IPS DF 6.9 (cell line): ENCODE results near the gene CHIC1.
"Not testable (repeated sequence)": the region's sequence is repeated elsewhere in the genome, so short reads cannot be mapped to it uniquely, and the experiment has no call there.

Experiments used
- DNase-seq: peaks from one replicate; pipeline ENCODE4 v3.0.0-alpha.2; 2013; ENCODE audit warnings: low read depth, low spot score
- H3K27ac ChIP-seq: one replicate; pipeline ENCODE4 v1.5.1; 2013; ENCODE audit warnings: low read length, control low read depth
- H3K27me3 ChIP-seq: 2 replicates; pipeline ENCODE4 v1.6.1; 2013; ENCODE audit warnings: mild to moderate bottlenecking, low read length; ENCODE audit not compliant: control insufficient read depth, insufficient read depth
- H3K36me3 ChIP-seq: 2 replicates; pipeline ENCODE4 v1.6.1; 2013; ENCODE audit warnings: low read length; ENCODE audit not compliant: control insufficient read depth, insufficient read depth
- H3K4me1 ChIP-seq: 2 replicates; pipeline ENCODE4 v1.6.1; 2013; ENCODE audit warnings: low read length; ENCODE audit not compliant: control insufficient read depth, insufficient read depth
- H3K4me3 ChIP-seq: 2 replicates; pipeline ENCODE4 v1.5.1; 2013; ENCODE audit warnings: mild to moderate bottlenecking, low read length
- H3K9me3 ChIP-seq: 2 replicates; pipeline ENCODE4 v1.6.1; 2013; ENCODE audit warnings: low read length, inconsistent platforms; ENCODE audit not compliant: control insufficient read depth, insufficient read depth
- WGBS: extraction: QIAGEN DNeasy Blood & Tissue Kit; methylation state at CpG from one replicate; pipeline ENCODE4 v1.1.7; 2013; ENCODE audit warnings: mixed read lengths, missing lambda C conversion rate; ENCODE audit not compliant: insufficient read length, insufficient coverage; 5-methylcytosine and 5-hydroxymethylcytosine counted together

Gene CHIC1

DNA sequence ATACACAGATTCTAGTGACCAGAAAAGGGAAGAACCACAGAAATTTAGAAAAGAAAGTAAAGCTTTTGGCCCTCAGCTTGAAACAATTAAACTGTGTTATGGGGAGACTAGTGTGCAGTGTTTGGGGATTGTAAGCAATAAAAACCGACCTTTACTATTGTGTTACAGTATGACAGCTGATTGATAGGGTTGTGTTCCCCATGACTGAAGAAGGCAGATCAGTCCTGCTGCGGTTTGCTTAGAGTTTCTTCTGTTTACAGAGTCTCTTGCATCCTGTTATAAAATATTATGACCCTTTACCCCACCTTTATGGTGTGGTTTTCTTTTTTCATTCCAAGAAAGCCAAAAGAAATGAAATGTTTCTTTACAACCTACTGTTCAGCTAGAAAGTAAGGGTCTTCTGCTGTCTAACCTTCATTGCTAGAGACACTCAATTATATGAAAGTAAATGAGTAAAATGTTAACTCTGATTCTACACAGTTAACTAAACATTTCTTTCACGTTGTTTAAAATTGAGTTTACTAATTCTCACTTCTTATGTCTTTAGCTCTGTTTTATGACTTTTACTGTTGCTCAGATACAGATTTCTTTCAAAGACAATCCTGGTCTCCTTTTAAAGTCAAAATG, 18.1 kb downstream of the CHIC1 start:
- H3K36me3 ChIP-seq: no peaks in the 10 kb centered on the region
- DNase-seq: no peak
- no peaks in the 10 kb centered on the region for H3K27me3 ChIP-seq
- H3K4me3 ChIP-seq: no peak overlapping the region
- no peaks in the 10 kb centered on the region for H3K9me3 ChIP-seq
- no peak overlapping the region for H3K27ac ChIP-seq
- no peaks in the 10 kb centered on the region for H3K4me1 ChIP-seq
- no CpG with 5 or more reads among the region's 3 CpGs for WGBS

DNA sequence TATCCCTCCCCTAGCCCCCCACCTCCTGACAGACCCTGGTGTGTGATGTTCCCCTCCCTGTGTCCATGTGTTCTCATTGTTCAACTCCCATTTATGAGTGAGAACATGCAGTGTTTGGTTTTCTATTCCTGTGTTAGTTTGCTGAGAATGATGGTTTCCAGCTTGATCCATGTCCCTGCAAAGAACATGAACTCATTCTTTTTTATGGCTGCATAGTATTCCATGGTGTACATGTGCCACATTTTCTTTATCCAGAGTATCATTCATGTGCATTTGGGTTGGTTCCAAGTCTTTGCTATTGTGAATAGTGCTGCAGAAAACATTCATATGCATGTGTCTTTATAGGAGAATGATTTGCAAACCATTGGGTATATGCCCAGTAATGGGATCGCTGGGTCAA, 34.8 kb downstream of the CHIC1 start:
- no CpG with 5 or more reads among the region's 1 CpG for WGBS
- H3K9me3 ChIP-seq, H3K27ac ChIP-seq, H3K27me3 ChIP-seq, DNase-seq, H3K36me3 ChIP-seq, H3K4me3 ChIP-seq, H3K4me1 ChIP-seq: not testable (repeated sequence)

DNA sequence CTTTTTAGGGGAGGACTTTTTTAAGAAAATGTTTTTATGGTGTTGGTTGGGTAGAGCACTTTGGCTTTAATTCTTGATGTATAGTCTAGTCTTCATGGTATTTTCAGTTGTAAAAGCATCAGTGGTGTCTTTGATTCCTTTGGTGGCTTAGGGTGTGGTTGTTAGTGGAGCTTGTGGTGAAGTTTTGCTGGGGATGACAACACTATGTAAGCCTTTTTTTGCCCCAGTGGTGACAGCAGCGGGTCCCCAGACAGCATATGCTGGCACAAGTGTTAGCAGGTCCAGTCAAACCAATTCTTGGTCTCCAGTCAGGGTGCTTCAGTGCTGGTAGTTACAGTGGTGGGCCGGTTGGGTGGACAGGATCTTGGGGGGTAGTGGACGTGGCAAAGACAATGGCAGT, 52.0 kb downstream of the CHIC1 start:
- no peak overlapping the region for H3K4me3 ChIP-seq
- no CpG with 5 or more reads among the region's 3 CpGs for WGBS
- H3K4me1 ChIP-seq: no peaks in the 10 kb centered on the region
- H3K27ac ChIP-seq: no peak overlapping the region
- H3K27me3 ChIP-seq: no peaks in the 10 kb centered on the region
- DNase-seq: no peak
- no peaks in the 10 kb centered on the region for H3K9me3 ChIP-seq
- no peaks in the 10 kb centered on the region for H3K36me3 ChIP-seq

DNA sequence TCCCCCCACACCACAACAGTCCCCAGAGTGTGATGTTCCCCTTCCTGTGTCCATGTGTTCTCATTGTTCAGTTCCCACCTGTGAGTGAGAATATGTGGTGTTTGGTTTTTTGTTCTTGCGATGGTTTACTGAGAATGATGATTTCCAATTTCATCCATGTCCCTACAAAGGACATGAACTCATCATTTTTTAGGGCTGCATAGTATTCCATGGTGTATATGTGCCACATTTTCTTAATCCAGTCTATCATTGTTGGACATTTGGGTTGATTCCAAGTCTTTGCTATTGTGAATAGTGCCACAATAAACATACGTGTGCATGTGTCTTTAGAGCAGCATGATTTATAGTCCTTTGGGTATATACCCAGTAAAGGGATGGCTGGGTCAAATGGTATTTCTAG, 78.7 kb downstream of the CHIC1 start:
- not testable (repeated sequence) for DNase-seq, H3K9me3 ChIP-seq, H3K36me3 ChIP-seq, H3K4me3 ChIP-seq, H3K4me1 ChIP-seq, H3K27me3 ChIP-seq, H3K27ac ChIP-seq
- WGBS: no CpG with 5 or more reads among the region's 2 CpGs

DNA sequence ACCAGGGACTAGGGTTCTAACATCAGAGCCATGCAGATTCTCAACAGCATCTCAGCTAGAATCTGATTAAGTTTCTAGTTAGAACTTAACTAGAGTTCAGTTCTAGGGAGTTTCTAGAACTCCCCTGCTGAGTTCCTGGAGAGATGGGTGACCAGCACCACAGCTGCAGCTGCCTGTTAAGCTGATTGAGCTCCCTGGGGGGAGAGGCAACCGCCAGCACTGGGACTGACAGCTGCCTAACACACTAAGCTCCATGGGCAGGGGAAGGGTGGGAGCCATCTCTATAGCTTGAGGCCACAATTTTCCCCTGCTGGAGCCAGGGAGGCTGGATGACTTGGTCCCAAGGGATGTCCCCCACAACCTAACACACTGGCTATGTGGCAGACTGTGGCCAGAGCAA, 84.2 kb downstream of the CHIC1 start:
- no peak for DNase-seq
- Histone ChIP-seq H3K27ac (no peak overlapping the region), H3K4me3 (no peak overlapping the region), H3K27me3 (no peaks in the 10 kb centered on the region), H3K4me1 (no peaks in the 10 kb centered on the region), H3K9me3 (no peaks in the 10 kb centered on the region), H3K36me3 (no peaks in the 10 kb centered on the region)
- WGBS: no CpG with 5 or more reads among the region's 1 CpG

DNA sequence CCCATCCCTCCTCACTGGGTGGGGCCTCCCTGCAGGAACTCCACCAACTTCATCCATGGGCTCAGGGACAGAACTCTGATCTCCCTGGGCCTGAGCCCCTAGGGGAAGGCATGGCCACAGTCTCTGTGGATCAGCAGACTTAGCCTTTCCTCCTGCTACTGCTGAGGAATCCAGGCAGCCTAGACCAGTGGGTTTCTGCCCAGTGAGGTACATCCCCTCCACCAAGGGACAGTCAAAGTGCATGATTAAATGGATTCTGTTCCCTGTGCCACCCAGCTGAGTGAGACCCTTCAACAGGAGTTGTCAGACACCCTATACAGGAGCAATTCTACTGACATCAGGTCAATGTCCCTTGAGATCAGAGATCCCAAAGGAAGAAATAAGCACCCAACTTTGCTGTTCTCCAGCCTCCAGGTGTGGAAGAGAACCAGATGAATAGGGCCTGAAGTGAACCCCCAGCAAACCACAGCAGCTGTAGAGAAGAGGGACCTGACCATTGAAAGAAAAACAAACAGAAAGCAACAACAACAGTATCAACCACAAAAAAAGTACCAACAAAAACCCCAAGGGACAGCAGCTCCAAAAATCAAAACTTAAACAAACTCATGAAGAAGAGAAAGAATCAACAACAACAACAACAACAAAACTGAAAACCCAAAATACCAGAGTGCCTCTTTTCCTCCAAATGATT, 84.8 kb downstream of the CHIC1 start:
- no peaks in the 10 kb centered on the region for H3K27me3 ChIP-seq
- no peaks in the 10 kb centered on the region for H3K4me1 ChIP-seq
- H3K9me3 ChIP-seq: no peaks in the 10 kb centered on the region
- H3K36me3 ChIP-seq: no peaks in the 10 kb centered on the region
- H3K27ac ChIP-seq: no peak overlapping the region
- DNase-seq: no peak
- H3K4me3 ChIP-seq: no peak overlapping the region

DNA sequence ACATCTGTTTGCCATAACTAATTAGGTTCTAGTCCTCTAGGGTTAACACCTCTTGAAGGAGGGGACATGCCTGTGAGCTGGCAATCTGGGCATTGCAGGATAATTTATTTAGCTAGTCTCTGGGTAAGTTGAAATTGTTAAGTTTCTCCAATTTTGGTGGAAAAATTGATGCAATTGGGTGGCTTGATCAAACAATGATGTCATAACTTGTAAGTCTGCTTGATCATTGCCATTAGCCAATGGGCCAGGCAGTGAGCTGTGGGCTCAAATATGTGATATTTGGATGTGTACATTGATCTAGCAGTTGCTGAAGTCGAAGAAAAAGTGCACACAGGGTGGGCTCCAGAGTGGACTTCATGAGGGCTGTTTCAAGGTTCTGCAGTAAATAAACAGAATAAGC, 98.3 kb downstream of the CHIC1 start:
- H3K27me3 ChIP-seq, H3K9me3 ChIP-seq, H3K27ac ChIP-seq, H3K4me3 ChIP-seq, H3K36me3 ChIP-seq, DNase-seq, H3K4me1 ChIP-seq: not testable (repeated sequence)
- no CpG with 5 or more reads among the region's 1 CpG for WGBS

DNA sequence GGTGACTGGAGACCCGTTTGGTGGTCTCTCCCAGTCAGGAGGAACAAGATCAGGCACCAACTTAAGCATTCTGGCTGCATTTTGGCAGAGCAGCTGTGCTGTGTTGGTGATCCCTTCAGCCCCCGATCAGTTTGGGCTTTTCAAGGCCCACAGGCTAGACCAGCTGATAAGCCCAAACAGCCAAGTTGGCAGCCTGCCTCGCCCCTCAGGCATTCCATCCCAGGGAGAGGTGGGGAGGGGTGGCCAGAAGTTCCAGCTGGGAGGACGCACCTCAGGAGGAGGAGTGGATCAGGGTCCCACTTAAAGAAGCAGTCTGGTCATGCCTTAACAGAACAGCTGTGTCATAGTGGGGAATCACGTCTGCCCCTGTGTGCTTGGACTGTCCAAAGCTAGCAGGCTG, 105.8 kb downstream of the CHIC1 start:
- no CpG with 5 or more reads among the region's 5 CpGs for WGBS
- Histone ChIP-seq H3K36me3 (no peaks in the 10 kb centered on the region), H3K27me3 (no peaks in the 10 kb centered on the region), H3K27ac (no peak overlapping the region), H3K4me1 (no peaks in the 10 kb centered on the region), H3K9me3 (no peaks in the 10 kb centered on the region; the same call in 1 of the 2 replicates), H3K4me3 (no peak overlapping the region)
- no peak for DNase-seq

DNA sequence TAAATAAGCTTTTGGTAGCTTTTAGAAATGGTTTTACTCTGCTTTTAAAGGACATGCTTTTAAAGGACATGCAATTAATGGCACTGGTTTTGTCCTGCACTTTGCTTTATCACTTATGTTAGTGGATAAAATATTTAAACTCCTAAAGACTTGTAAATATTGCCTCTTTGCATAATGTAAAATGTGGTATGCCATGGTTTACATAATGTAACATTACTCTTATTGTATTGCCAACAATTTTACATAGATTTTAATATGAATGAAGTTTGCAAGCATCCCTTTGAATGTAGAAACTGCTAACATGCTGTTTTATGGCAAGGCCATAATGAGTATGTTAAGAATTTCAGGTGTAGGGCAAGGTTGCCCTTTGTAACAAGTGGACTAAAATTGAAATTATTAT, 118.4 kb downstream of the CHIC1 start:
- Histone ChIP-seq H3K36me3 (no peaks in the 10 kb centered on the region), H3K4me1 (no peaks in the 10 kb centered on the region), H3K27ac (no peak overlapping the region), H3K27me3 (no peaks in the 10 kb centered on the region), H3K4me3 (no peak overlapping the region), H3K9me3 (no peaks in the 10 kb centered on the region)
- DNase-seq: no peak

DNA sequence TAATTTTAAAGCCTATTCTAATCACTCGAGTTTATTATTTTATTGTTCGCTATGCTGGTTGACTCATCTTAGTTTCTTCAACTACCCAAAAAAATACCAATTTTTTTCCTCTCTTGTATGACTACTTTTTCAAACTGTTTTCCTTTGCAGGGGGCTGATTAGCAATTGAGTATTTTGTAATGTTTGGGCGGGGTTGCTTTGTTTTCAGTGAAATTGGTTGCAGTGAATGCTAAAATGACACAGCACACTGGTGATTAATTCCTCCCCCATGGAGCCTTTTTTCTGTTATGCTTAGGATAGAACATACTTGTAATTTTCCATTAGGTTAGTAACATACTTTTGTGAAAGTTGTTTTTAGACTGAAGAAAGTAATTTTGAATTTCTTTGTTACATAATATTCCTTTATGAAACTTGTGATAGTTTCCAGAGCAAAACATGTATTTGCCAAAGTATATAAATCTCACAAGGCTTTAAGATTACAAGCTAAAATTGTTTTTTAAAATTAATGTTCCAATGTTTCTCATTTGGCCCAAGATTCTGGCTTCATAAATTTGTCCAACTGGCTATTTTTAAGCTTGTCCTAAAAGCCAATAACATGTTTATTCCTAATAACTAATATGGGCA, 120.4 kb downstream of the CHIC1 start:
- no peaks in the 10 kb centered on the region for H3K27me3 ChIP-seq
- H3K36me3 ChIP-seq: no peaks in the 10 kb centered on the region
- WGBS: no CpG with 5 or more reads among the region's 3 CpGs
- H3K4me3 ChIP-seq: no peak overlapping the region
- no peak overlapping the region for H3K27ac ChIP-seq
- no peaks in the 10 kb centered on the region for H3K4me1 ChIP-seq
- DNase-seq: no peak
- H3K9me3 ChIP-seq: no peaks in the 10 kb centered on the region

DNA sequence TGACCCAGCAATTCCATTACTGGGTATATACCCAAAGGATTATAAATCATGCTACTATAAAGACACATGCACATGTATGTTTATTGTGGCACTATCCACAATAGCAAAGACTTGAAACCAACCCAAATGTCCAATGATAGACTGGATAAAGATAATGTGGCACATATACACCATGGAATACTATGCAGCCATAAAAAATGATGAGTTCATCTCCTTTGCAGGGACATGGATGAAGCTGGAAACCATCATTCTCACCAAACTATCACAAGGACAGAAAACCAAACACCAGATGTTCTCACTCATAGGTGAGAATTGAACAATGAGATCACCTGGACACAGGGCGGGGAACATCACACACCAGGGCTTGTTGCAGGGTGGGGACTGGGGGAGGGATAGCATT, 144.0 kb downstream of the CHIC1 start:
- not testable (repeated sequence) for H3K27ac ChIP-seq, H3K36me3 ChIP-seq, H3K4me1 ChIP-seq, H3K4me3 ChIP-seq, H3K27me3 ChIP-seq, DNase-seq, H3K9me3 ChIP-seq
- WGBS: no CpG with 5 or more reads among the region's 1 CpG
